Right ventricle myocardium inferior (tissue), 1 donor: ENCODE results near the gene RHBG. TPM values are rescaled to one million over a fixed set of nuclear protein-coding genes. Genes with fewer than 3 reads are reported as not detected.
A peak's percentile ranks its signal among the peaks of the same experiment; 100 is the strongest.

Experiments
- ATAC-seq: fragments of 200-7000 bp; cut with Tn5 transposase; one replicate; pipeline ENCODE4 v1.9.1; 2020; ENCODE audit warnings: mild to moderate bottlenecking, moderate library complexity
- DNase-seq: peaks from one replicate; pipeline ENCODE4 v3.0.0; 2021; ENCODE audit errors: missing footprints
- intact Hi-C: fragments of 100-400 bp; cut with DNase I; formaldehyde crosslinking; loops from one replicate; pipeline ENCODE4 v1.11.0; 2022
- total RNA-seq: library from RNA; stranded (reverse); fragmentation: NEBNext Ultra II Directional; extraction: Animal tissue kit (Norgen Biotek cat#: 25700); gene quantifications from one replicate; pipeline ENCODE4 v1.2.1, GENCODE V29; 2021
- donor health status: DM: no; HTN: yes; CAD: no; lungs with severe emphysema.

The RHBG gene
- total RNA-seq, 1 donor from 2014 or later: not detected

DNA sequence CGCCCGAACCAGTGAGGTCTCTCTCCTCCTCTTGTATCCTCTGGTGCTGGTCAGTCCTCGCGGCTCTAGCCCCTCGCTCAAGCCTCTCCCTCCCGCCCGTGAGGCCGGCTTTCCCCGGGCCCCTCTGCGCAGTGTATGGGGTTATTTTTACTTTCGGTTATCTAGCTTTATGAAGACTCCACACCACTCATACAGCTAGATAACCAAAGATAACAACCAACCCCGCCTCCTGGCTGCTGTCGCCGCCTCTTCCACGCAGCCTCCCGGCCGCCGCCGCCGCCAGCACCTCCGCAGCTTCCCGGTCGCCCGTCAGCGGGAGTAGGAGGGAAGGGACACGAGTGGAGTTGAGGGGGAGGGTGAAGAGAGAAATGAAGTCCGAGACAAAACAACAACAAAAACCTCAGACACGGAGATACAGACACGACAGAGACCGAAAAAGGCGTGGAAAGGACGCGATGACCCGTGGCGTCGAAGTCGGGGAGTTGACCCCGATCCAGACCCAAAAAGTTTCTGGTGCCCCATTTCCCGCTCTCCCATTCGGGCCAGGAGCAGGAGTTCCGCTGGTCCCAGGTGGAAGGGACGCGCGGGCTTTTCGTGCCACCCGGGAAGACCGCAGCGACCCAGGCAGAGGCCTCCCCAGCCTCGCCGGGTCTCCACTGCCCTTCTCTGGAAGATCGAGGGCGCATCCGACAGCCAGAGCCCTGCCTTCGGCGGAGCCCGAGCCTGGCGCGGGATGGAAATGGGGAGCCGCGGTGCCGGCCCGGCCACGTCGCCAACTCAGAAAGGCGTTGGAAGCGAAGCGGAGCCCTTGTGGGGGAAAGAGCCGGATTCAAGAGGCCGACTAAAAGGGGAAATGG lies 51.4 kb downstream of the RHBG start:
- intact Hi-C loops: no loop called here
- ATAC-seq (no peak), DNase-seq (no peak)

DNA sequence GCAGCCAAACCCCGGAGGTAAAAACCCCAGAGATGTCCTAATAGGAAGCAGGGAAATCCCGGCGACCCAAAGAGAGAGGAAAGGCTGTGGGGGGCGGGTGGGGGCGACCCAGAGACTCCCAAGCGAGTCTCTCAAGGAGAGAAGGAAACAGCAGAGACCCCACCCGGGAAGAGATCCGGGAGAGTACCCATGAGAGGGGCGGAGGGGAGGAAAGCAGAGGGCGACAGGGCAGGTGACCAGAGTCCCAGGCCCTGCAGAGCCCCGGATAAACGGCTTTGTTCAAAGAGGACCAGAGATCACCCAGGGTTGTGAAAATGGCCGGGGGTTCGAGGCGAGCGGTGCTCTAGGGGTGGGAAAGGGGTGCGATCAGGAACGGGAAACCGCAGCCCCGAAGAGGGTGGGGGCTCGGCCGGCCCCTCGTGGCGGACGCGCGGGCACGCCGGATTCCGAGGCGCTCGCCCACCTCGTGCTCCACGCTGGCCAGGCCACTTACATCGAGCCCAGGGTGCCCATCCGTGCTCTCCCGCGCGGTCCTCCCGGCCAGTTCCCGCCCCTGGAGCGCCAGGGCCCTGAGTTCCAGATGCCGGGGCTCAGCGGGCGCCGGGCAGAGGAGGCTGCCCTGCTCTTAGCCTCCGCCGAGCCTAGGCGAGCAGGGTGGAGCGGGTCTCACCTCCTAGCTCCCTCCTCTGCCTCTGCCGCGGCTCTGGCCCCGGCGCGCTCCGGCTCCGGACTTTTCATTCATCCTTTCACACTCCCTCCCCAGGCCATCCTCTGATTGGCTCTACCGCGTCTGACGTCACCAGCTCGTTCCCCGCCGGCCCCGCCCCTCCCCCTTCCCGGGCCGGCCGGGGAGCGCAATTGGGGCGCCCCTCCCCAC lies 52.3 kb downstream of the RHBG start:
- ATAC-seq (peak; percentile 92), DNase-seq (peak; percentile 86)
- intact Hi-C loops: no loop called here

DNA sequence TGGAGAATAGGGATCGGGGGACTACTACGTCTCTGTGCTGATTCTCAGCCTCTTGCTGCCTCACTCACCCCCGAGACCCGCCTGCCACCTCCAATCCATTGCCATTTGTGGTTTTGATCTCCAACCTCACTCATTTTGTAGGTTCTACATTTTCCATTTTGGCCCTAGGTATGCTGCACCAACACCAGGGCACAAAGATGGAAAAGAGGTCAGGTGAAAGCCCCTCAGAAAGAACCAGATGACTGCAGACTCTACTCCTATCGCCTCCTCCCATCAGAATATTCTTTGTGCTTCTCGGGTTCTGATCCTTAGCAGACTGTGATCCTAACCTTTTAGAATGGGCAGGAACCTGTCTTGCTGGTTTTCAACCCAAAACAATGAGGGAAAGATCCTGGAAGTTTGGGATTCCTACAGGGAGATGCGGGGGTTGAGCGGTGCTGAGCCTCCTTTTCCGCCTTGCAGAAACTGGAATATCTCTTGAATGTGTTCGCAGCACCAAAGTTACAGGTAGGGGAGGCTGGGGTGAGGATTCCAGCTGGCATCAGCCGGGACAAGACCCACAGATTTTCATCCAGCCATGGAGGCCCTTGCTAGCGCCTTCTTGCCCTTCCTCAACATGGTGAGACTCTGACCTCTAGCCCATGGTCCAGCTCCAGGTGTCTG lies 53.1 kb downstream of the RHBG start:
- no peak for DNase-seq
- no peak for ATAC-seq
- intact Hi-C loops: no loop called here

DNA sequence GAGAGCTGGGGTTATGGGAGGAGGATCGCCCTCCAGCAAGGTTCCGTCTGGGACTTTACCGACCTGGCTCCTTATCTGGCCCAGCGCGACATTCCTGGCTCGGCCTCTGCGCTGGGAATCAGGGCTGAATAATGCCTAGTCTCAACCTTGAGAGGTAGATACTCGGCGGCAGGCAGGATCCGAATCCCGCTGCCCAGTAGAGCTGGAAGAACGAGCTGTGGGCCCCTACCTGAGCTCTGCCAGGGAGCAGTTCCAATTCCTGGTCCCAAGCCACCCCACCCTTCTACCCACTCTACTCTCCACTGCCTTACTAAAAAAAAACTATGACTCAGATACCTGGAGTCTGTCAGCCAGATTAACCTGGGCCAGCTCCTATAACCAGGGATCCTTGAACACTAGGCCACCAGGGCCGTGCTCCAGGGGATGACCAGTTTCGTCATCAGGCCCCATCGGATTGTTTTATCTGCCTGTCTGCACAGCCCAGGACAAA lies 53.6 kb downstream of the RHBG start:
- no peak for ATAC-seq
- intact Hi-C loops: no loop called here
- DNase-seq: no peak

DNA sequence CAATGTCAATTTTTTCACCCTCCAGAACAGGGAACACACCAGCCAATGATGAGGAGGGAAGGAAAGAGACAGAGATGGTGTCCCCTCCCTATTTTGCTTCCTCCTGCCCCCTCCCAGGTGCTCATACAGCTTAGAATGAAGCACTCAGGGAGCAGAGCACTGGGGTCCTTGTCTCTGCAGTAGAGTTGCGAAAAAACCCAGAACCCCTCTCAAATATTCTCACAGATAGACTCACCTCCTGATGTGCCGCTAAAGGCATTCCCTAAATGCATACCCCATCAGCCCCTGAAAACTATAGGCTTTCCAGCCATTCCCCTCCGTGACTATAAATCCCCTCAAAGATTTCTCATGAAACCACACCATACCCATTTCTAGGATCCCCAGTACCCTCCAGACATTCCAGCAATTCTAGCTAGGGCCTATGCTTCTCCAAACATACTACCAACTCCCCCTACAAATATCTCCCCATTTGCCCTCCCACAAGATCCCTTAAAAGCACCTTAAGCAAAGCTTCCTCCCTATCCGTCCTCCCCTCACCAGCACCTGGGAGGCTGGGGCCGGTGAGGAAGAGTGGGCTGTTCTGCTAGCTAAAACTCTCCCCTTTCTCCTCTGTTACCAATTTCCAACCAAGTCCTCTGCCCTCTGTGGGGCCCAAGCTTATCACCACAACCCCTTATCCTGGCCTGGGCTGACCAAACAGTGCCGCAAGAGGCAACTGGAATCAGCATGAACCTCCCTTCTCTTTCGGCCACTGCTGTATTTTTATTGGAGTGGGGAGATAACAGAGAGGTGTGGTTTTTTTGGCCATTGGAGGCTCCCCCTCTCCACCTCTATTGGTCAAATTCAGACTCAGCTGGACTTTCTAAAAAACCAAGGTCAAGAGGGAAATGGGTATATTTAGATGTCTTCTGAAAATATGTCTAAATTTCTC lies 54.7 kb downstream of the RHBG start:
- intact Hi-C loops: no loop called here
- no peak for DNase-seq
- no peak for ATAC-seq

DNA sequence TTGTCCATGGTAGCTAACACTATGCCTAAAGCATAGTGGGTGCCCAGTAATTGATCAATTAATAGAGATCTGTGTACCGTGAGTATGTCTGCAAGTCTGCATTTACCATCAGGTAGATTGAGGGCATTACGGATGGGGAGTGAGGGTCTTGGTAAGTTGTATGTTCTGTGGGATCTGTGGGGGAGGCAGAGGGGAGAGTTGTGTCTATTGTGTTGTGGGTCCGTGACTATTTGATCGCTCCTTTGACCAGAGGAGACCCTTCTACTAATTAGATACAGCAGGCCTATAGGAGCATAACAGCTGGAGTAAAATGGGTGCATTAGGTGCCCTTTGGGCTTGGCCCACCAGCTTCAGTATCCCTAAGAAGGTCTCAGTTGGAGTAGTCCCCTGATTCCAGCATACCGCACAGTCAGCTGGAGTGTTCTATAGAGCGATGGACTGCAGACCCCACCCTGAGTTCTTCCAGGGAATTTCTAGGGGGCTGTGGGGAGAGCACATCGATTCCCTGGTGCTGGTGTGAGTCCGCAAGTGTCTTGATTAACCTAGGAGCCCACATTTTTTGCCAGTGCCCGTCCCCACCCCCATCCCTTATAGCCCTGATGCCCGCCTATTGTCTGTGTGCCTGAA lies 55.9 kb downstream of the RHBG start:
- ATAC-seq (no peak), DNase-seq (no peak)
- intact Hi-C loops: no loop called here

DNA sequence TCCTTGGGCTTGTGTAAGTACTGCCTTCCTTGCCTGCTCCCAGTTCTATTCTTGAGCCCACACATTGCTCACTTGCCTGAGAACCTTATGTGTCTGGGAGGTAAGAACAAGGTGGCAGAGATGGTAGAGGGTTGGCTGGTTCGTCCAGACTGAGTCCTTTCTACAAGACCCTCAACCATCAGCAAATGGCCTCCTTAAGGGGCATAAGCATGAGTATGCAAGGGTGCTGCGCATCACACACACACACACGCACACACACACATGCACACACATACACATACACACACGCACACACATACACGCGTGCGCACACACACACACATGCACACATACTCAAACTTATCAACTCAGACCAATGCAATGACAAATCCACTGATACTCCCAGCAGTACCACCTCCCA lies 56.9 kb downstream of the RHBG start:
- ATAC-seq: no peak
- DNase-seq: no peak
- intact Hi-C loops: no loop called here

DNA sequence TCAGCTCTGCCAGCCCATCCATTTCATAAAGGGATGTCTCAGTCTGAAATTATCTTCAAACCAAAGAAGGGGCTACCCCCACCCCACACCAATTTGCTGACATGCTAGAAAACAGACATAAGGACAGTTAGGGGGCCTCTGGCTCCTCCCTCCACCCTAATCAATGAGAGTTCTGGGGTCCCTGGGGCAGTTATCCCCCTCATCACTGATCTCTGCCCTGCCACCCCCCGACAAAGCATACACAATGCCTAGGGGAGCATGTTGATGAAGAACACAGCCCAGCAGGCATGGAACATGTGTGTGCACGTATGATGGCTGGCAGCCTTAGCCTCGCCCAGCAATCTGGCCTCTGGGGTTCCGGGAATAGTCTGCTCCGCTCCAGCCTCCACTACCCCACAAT lies 58.9 kb downstream of the RHBG start:
- DNase-seq: no peak
- no peak for ATAC-seq
- intact Hi-C loops: no loop called here

DNA sequence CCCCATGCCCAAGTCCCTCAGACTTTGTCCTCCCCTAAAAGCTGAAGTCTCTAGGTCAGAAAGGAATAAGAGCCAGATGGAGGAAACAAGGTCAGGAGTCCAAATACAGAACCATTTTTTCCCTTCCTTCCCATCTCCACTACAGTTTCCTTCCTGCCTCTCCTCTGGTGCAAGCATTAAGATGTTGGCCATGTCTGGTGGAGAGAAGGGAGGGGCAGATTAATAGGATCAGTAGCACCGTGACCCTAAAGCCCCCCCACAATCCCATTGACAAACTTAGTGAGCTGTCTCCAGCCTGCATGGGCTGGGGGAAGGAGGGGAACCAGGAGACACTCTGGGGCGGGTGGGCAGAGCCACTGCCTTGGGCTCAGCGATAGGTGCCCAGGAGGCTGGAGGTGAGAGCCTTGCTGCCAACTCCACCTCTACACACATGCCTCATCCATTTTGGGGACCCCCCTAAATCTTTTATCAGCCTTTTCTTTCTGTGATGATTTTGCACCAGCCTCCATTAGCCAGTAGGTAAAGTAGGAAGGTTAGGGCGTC lies 59.8 kb downstream of the RHBG start:
- no peak for DNase-seq
- ATAC-seq: no peak
- intact Hi-C loops: no loop called here

DNA sequence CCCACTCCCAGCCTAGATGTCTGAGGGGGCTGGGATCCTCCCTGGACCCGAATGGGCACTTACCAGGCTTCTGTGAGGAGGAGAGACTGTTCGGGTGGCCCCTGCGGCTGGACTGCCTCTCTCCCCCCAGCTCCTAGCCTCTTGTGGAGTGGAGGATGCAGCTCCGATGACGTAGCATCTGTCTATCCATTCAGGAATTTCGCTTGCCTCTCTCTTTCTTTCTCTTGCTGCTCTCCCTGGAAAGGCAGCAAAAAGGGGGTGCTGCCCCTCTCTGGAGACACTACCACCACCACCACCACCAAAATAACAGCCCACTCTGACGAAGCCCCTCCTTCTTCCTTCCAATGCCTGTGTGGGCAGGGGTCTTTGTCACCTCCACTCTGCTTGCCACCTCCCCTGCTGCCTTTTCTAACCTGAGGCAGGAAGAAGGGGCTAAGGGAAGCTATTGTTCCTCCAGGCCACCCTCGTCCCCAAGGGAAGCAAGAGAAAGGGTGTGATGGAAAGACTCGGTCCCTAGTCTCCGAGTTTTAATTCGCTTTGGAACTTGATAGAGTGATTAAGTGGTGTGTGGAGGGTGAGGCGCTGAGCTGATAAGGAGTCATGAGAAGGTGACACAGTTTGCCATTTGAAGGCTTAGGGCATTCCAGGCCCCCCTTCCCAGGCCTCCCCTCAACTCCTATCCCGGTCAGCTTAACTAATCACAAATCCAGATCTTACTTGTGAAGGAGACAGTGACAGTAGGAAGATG lies 60.5 kb downstream of the RHBG start:
- intact Hi-C loops: no loop called here
- DNase-seq: no peak
- no peak for ATAC-seq

DNA sequence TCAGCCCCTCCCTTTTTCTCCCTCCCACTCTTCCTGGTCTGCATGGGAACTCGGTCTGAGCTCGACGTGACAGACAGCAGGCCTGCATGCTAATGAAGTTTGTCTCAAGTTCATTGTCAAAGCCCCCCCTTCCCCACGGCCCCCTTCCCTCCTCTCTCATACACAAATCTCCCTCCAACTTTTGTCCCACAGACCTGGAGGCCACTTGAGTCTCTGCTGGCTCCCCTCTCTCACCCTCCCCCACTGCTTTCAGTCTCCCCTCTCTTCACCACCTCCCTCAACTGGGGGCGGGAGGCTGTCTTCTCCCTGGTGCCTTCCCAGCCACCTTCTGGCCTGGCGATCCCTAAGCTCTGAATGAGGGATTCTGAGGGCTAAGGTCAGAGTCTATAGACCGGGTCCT lies 61.3 kb downstream of the RHBG start:
- no peak for ATAC-seq
- intact Hi-C loops: no loop called here

DNA sequence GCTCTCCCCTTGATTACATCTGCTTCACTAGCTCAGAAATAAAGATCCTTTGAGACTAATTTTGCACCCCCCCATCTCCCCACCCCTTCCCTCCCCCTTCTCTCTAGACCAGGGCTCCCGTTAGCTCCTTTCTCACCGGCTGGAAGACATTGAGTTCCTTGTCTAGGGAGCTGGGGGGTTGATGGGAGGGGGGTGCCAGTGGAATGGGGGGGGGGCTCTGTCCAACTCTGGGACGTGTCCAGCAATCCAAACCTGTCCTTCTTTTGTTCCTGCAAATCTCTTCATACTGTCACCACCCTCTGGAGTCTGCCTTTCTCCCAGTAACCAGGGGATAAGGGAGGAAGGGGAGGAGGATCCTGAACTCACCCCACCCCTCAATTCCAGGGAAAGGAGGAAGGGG lies 61.9 kb downstream of the RHBG start:
- DNase-seq (no peak), ATAC-seq (no peak)
- intact Hi-C loops: no loop called here

More for the DNA sequence above, 61.3 kb downstream of the RHBG start:
- DNase-seq: no peak

DNA sequence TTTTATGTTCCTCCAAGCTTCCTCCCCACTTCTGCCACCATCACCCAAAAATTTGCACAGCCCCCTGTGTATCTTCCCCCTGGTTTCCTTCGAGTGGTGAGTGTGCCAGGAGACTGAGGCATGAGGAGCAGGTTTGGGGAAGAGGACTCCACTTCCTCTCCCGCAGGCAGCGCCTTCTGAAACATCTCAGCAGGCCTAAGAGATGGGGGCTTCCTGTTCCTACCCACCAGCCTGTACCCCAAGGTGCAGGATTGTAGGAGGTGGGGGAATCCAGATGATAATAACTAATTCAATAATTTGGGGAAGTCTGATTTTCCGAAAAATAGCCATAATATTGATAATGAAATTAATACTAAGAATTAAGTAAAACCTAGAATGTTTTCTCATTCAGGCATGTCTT lies 62.4 kb downstream of the RHBG start:
- DNase-seq (no peak), ATAC-seq (no peak)
- intact Hi-C loops: no loop called here

DNA sequence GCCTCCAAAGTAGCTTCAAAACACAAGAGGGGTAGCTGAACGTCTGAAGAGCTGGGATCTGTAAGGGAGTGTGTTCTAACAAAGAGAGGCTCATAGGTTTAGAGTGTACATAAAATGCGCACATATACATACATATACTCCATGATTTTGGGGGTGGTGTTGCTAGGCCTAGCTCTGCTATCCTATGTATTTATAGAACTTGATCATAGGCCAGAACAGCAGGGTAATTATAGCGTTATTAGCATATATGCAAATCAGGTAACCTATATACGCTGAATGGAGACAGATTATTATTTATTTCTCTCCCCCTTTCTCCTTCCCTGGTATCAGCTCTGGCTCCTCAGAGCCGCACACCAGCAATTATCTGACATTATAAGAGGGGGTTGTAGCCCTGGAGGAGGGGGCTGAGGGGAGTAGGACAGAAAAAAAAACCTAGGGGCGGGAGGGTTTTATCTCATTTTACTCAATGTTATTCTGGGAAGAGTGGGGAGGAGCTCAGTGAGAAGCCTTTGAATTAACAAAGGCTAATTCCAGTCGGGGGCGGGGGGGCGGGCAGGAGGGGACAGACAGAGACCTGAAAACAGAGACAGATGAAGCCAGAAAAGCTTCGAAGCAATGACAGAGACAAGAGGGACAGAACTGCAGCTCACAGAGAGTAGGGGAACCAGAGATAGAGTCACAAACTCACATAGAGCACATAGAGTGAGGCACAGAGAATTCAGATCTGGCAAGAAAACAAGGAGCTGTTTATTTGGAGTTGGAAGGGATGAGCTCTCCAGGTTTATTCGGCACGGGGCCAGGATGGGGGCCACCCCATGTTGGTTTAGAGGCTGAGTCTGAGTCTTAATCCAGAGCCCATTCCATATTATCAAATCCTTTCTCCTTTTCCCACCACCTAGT lies 63.0 kb downstream of the RHBG start:
- DNase-seq (no peak), ATAC-seq (no peak)
- intact Hi-C loops: no loop called here

DNA sequence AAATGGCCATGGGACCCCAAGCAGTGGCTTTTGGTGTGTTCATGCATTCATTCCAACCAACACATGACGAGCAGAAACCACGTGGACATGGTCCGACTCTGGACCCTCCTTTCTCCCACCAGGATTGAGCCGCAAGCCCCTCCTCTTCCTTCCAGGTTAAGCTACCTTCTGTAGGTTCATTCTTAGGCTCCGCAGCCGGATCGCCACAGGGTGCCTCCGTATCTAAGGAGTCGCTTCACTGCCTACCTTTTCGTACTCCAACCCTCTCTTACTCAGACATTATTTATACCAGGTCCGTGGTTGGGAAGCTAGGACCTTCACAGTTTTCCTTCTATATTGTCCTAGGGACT lies 63.6 kb downstream of the RHBG start:
- DNase-seq (no peak), ATAC-seq (no peak)
- intact Hi-C loops: no loop called here

DNA sequence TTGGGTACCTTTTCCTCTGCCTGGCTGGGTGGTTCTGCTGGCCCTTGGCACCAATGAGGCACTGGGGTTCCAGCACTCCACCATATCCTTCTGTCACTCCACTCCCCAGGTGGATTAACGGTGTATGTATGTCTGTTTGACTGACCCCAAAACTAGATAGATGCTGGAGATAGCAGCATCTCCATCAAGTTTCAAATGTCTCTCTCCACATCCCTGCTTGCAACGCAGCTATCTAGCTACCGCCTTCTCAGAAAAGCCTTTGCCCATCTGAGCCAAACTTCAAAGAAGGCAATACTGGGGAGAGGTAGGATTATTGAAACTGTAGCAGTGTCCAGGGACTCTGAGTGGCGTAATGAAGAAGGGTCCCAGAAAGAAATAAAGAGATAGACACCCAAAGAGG lies 64.0 kb downstream of the RHBG start:
- intact Hi-C loops: no loop called here
- DNase-seq: no peak

More for the DNA sequence above, 64.0 kb downstream of the RHBG start:
- ATAC-seq: no peak
